Uterus (tissue), 4 donors: Measurements from ENCODE around the gene TBC1D32. TPM values are rescaled to one million over a fixed set of nuclear protein-coding genes. Genes with fewer than 3 reads are reported as not detected.
"Not testable (repeated sequence)": the region's sequence is repeated elsewhere in the genome, so short reads cannot be mapped to it uniquely, and the experiment has no call there.

ENCODE experiments used
- DNase-seq, 2 donors: peaks; one replicate each; pipeline ENCODE4 v3.0.0-alpha.2; 2019 to 2020
- H3K27ac ChIP-seq, 2 donors: fragments of 200-600 bp; sonication (generic); 1 replicate in 1 of 2; 2 replicates in 1 of 2; pipeline ENCODE4 v1.5.1; 2016 to 2018
- H3K27me3 ChIP-seq, 2 donors: fragments of 200-600 bp; sonication (generic); one replicate each; pipeline ENCODE4 v1.5.1; 2018 to 2019; ENCODE audit warnings: control low read depth in 1 of 2
- H3K36me3 ChIP-seq, 2 donors: fragments of 200-600 bp; sonication (generic); one replicate each; pipeline ENCODE4 v1.5.1; 2019; ENCODE audit warnings: control low read depth in 1 of 2
- H3K4me1 ChIP-seq, 2 donors: fragments of 200-600 bp; sonication (generic); one replicate each; pipeline ENCODE4 v1.5.1; 2018 to 2019; ENCODE audit warnings: control low read depth in 1 of 2
- H3K4me3 ChIP-seq, 2 donors: fragments of 200-600 bp; sonication (generic); 1 replicate in 1 of 2; 2 replicates in 1 of 2; pipeline ENCODE4 v1.5.1; 2018 to 2019; ENCODE audit warnings: mild to moderate bottlenecking in 1 of 2
- H3K9me3 ChIP-seq, 2 donors: fragments of 200-600 bp; sonication (generic); one replicate each; pipeline ENCODE4 v1.5.1; 2019; ENCODE audit warnings: control low read depth in 1 of 2
- POLR2A ChIP-seq, 2 donors: fragments of 450-650 bp; IDR thresholded peaks; one replicate each; pipeline ENCODE4 v1.6.1; 2016; ENCODE audit warnings: antibody characterized with exemption in 2 of 2, mild to moderate bottlenecking in 1 of 2, moderate library complexity in 1 of 2
- intact Hi-C: fragments of 100-400 bp; cut with DNase I; formaldehyde crosslinking; loops from one replicate; pipeline ENCODE4 v1.15.1; 2023; ENCODE audit warnings: low total_unique reads
- total RNA-seq, 4 donors: library from RNA; depleted of rRNA in 3 of 4; stranded (reverse); fragments of >200 nt in 3 of 4; gene quantifications; one replicate each; pipeline versions ENCODE4 v1.1.0 to v1.2.4, GENCODE V29; 2014 to 2023
- TF ChIP-seq, protein P1 (sequence below), 4 experiments: fragments of 200-600 bp in 2 of 4; fragments of 450-650 bp in 2 of 4; sonication (generic) in 2 of 4; IDR thresholded peaks; one replicate each; pipeline ENCODE4 v1.5.1; 2016 to 2019; ENCODE audit warnings: antibody characterized with exemption in 4 of 4, mild to moderate bottlenecking in 2 of 4, moderate library complexity in 1 of 4
- donor health status: DM: yes; HTN: yes; CAD: no.

Gene TBC1D32
- total RNA-seq, 4 donors from 2014 or later: 2.1 to 73.0 (median 10.1) TPM

GRCh38 chr6:121205569-121205968, 128.7 kb downstream of the TBC1D32 start:
- DNase-seq: no peak
- Histone ChIP-seq H3K36me3 (no peaks in the 10 kb centered on the region), H3K4me3 (no peak overlapping the region), H3K27ac (no peak overlapping the region), H3K9me3 (no peaks in the 10 kb centered on the region), H3K27me3 (no peaks in the 10 kb centered on the region), H3K4me1 (no peaks in the 10 kb centered on the region)
- TF ChIP-seq, protein P1, sequence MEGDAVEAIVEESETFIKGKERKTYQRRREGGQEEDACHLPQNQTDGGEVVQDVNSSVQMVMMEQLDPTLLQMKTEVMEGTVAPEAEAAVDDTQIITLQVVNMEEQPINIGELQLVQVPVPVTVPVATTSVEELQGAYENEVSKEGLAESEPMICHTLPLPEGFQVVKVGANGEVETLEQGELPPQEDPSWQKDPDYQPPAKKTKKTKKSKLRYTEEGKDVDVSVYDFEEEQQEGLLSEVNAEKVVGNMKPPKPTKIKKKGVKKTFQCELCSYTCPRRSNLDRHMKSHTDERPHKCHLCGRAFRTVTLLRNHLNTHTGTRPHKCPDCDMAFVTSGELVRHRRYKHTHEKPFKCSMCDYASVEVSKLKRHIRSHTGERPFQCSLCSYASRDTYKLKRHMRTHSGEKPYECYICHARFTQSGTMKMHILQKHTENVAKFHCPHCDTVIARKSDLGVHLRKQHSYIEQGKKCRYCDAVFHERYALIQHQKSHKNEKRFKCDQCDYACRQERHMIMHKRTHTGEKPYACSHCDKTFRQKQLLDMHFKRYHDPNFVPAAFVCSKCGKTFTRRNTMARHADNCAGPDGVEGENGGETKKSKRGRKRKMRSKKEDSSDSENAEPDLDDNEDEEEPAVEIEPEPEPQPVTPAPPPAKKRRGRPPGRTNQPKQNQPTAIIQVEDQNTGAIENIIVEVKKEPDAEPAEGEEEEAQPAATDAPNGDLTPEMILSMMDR (IDR thresholded peaks at IDR 0.05): no peak
- TF ChIP-seq POLR2A (IDR thresholded peaks at IDR 0.05): no peak
- intact Hi-C loops: no loop called here

GRCh38 chr6:121201105-121201504, 133.2 kb downstream of the TBC1D32 start:
- no peaks in the 10 kb centered on the region for H3K9me3 ChIP-seq
- DNase-seq: no peak
- no peaks in the 10 kb centered on the region for H3K27me3 ChIP-seq
- TF ChIP-seq, protein P1 (IDR thresholded peaks at IDR 0.05): no peak
- no peak for TF ChIP-seq POLR2A (IDR thresholded peaks at IDR 0.05)
- H3K4me3 ChIP-seq: no peak overlapping the region
- no peak overlapping the region for H3K27ac ChIP-seq
- intact Hi-C loops: no loop called here
- H3K4me1 ChIP-seq: no peaks in the 10 kb centered on the region
- no peaks in the 10 kb centered on the region for H3K36me3 ChIP-seq

DNA sequence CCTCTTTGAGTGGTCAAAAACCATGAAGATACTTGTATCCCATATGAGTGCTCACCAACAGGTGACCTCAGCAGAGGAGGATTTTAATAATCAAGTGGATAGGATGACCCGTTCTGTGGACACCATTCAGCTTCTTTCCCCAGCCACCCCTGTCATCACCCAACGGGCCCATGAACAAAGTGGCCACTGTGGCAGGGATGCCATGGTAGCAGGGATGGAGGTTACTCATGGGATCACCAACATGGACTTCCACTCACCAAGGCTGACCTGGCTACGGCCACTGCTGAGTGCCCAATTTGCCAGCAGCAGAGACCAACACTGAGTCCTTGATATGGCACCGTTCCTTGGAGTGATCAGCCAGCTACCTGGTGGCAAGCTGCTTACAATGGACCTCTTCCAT, 138.2 kb downstream of the TBC1D32 start:
- H3K36me3 ChIP-seq, DNase-seq, intact Hi-C loops, H3K27ac ChIP-seq, H3K9me3 ChIP-seq, H3K4me1 ChIP-seq, H3K4me3 ChIP-seq, H3K27me3 ChIP-seq: not testable (repeated sequence)

GRCh38 chr6:121190122-121190521, 144.2 kb downstream of the TBC1D32 start:
- intact Hi-C loops: no loop called here
- DNase-seq: no peak

DNA sequence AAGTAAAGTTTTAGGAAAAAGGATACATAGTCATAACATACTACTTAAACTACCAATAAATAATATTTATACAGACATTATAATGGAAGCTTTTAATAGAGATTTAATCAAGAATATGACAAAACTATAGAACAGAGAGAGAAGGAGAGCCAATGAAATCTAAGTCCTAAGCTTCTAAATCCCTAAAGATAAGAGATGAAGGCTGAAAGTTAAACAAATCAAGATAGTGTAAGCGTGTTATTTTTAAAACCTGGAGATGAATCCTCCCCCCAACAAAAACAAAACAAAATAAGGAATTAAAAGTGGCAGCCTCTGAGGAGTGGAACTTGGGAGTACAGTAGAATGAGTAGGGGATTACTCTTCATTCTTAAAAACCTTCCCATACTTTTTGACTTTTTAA, 145.9 kb downstream of the TBC1D32 start:
- intact Hi-C loops: no loop called here
- H3K4me3 ChIP-seq: no peak overlapping the region
- H3K4me1 ChIP-seq: no peaks in the 10 kb centered on the region
- H3K36me3 ChIP-seq: no peaks in the 10 kb centered on the region
- H3K27me3 ChIP-seq: no peaks in the 10 kb centered on the region
- TF ChIP-seq POLR2A (IDR thresholded peaks at IDR 0.05): no peak
- TF ChIP-seq, protein P1 (IDR thresholded peaks at IDR 0.05): no peak
- no peaks in the 10 kb centered on the region for H3K9me3 ChIP-seq
- DNase-seq: no peak
- H3K27ac ChIP-seq: no peak overlapping the region

More at GRCh38 chr6:121190122-121190521, 144.2 kb downstream of the TBC1D32 start:
- H3K4me1 ChIP-seq: no peaks in the 10 kb centered on the region
- no peaks in the 10 kb centered on the region for H3K36me3 ChIP-seq
- H3K4me3 ChIP-seq: no peak overlapping the region
- TF ChIP-seq, protein P1 (IDR thresholded peaks at IDR 0.05): no peak
- no peak for TF ChIP-seq POLR2A (IDR thresholded peaks at IDR 0.05)
- no peaks in the 10 kb centered on the region for H3K27me3 ChIP-seq
- no peak overlapping the region for H3K27ac ChIP-seq
- H3K9me3 ChIP-seq: no peaks in the 10 kb centered on the region

DNA sequence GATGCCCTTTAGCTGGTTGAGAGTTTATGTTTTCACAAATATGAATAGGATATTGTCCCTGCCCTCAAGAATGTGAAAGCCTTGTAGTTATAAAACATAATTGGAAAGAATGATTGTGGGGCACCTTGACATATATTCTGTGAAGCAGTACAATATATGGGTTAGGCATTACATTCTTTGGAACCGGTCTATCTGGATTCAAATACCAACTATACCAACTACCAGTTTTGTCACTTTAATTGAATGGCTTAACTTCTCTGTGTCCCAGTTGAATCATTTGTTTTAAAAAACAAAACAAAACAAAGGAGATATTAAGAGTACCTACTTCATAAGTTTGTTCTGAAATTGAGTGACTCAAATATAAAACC, 146.5 kb downstream of the TBC1D32 start:
- no peaks in the 10 kb centered on the region for H3K36me3 ChIP-seq
- intact Hi-C loops: no loop called here
- no peak for TF ChIP-seq POLR2A (IDR thresholded peaks at IDR 0.05)
- TF ChIP-seq, protein P1 (IDR thresholded peaks at IDR 0.05): no peak
- H3K27me3 ChIP-seq: no peaks in the 10 kb centered on the region
- no peak for DNase-seq
- no peaks in the 10 kb centered on the region for H3K4me1 ChIP-seq
- no peaks in the 10 kb centered on the region for H3K9me3 ChIP-seq
- H3K4me3 ChIP-seq: no peak overlapping the region
- H3K27ac ChIP-seq: no peak overlapping the region
